Activated CD4-positive, CD25-positive, alpha-beta regulatory T cell (primary cell): ENCODE measurements around the gene OCLN.
"Not testable (repeated sequence)": the region's sequence is repeated elsewhere in the genome, so short reads cannot be mapped to it uniquely, and the experiment has no call there.

Experiments
- DNase-seq, 4 experiments: peaks; one replicate each; lab custom pipeline; 2025; lab: John Stamatoyannopoulos, UW

OCLN gene

DNA sequence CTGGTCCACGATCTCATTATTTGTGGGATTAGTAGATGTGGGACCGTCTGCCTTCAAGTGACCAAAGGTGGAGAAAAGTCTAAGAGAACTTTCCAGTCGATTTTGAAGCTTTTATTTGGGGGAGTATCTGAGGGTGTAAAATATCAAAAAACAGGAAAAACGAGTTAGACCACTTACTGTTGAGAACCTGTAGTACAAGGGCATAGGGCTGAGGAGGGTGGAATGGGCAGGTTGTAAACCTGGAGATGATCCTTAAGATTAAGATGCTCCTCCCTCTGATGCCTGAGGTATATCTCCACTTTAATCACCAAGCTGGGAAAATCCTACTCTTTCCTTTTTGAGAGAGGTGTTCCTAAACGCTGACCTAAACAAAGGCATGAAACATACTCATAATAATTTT, 35.4 kb downstream of the OCLN start:
- no peak for DNase-seq

DNA sequence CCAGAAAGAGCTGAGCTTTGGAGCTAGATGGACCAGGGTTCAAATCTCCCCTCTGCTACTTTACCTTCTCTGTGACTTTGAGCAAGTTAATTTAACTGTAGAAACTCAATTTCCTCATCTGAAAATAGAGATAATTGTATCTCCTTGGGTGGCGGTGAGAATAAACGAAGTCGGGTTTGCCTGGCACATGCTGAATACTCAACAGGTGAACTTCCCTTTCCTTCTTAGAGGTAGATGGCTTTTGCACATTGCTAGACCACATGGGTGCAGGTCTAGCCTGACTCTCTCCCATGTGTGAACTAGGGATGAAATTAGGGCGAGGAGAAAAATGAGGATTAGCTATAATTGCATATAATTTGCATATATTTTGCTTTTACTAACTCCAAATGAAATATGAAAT, 36.0 kb downstream of the OCLN start:
- no peak for DNase-seq

DNA sequence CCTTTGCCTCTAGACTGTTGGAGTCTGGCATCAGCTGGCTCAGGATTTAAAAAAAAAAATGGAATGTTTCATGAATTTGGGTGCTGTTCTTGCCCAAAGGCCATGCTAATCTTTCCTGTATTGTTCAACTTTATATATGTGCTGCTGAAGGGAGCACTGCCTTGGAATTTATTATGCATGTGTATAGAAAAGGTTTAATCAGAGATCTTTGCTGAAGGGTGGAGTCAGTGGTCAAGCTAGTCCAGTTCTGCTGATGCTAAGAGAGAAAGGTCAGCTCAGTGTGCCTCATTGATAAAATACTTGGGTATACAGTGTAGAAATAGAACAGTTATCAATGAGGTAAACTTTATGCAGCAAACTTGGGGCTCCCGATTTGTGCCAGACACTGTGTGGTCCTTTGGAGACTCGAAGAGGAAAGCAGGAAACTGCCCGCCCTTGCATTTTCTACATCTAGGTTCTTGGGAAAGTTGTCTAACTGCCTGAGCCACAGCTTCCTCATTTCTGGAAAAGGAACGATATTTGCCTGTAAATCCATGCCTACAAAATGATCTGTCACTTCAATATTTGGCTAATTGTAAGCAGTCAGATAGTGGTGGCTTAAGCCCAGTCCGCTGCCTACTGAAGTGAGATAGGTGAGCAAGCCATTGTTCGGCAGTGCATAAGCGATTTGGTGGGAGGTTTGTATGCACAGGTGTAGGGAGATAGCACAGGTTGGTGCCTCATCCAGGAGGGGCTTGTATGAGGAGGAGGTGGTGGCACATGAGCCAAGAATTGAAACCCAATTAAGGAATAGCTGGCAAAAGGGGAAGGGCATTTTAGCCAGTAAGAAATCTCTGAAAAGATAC, 38.2 kb downstream of the OCLN start:
- DNase-seq, result no peak

GRCh38 chr5:69531406-69531801, 38.8 kb downstream of the OCLN start:
- no peak for DNase-seq

GRCh38 chr5:69537911-69538310, 45.3 kb downstream of the OCLN start:
- not testable (repeated sequence) for DNase-seq

DNA sequence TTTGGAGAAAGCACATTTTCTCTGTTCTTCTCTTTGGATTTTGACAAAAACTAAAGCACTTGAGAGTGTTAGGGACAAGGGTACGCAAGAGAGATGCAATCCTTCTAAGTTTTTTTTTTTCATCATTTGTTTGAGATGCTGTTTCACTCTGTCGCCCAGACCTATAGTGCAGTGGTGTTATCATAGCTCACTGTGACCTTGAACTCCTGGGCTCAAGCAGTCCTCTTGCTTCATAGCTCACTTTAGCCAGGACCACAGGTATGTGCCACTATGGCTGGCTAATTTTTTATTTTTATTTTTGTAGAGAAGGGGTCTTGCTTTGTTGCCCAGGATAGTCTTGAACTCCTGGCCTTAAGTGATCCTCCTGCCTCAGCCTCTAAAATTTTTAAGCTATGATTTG, 46.1 kb downstream of the OCLN start:
- DNase-seq, result not testable (repeated sequence)

DNA sequence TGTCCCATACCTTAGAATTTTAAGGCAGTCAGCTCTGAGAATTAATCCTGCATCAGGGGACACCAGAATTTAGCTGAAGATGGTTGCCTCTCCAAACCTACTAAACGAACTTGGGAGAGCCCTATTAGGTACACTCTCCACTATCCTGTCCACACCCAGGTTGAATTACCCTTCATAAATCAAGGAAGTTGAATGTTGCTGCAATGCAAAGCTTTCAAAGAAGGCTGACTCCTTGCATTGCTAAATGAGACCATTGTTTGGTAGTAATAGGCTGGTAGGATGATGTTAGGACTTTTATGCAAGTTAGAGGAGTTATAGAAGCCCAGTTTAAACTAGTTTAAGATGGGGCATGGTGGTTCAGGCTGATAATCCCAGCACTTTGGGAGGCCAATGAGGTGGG, 48.8 kb downstream of the OCLN start:
- DNase-seq, result not testable (repeated sequence)

GRCh38 chr5:69542838-69543618, 50.4 kb downstream of the OCLN start:
- not testable (repeated sequence) for DNase-seq

DNA sequence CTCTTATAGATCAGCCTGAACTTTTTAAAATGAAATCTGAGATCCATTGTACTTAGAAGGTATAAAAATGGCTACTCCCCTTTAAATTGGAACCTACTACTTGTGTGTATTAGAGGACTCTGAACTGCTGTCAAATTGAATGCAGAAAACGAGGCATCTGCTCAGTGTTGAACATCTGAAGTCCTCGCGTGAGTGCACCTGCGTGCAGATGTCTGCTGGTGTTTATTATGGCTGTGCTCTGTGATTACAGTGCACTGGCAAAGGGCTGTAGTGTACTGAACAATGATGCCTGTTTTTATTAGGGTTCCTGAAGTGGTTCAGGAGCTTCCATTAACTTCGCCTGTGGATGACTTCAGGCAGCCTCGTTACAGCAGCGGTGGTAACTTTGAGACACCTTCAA, 52.0 kb downstream of the OCLN start:
- DNase-seq, result not testable (repeated sequence)

GRCh38 chr5:69559908-69560330, 67.3 kb downstream of the OCLN start, which contains the start of gene GTF2H2C:
Gene GTF2H2C, plus strand, starts transcription at chr5:69560191. Its CDS starts 4,942 bp downstream, at chr5:69565133.
- DNase-seq, result not testable (repeated sequence)

DNA sequence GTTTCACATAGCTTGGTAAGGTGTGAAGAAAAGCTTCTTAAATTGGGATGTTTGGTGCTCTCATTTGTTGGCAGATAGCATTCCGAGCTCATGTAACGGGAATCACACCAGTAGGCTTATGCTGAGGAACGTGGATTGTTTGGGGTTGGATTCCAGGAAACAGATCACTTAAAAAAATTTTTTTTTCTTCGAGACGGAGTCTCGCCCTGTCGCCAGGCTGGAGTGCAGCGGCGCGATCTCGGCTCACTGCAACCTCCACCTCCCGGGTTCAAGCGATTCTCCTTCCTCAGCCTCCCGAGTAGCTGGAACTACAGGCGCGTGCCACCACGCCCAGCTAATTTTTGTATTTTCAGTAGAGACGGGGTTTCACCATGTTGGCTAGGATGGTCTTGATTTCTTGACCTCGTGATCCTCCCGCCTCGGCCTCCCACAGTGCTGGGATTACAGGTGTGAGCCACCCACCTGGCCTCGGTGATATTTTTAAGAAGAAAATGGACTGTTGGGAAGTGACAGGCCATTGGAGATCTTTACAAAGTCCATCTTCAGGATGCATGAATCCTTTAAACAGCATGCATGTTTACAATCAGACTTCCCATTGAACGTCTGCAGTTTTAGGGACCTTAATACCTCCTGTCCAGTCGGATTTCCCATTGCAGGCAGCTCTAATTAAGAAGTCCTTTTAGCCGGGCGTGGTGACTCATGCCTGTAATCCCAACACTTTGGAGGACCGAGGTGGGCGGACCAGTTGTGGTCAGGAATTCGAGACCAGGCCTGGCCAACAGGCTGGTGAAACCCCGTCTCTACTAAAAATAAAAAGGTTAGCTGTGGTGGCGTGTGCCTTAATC, 68.2 kb downstream of the OCLN start:
- DNase-seq, result not testable (repeated sequence)

GRCh38 chr5:69566172-69566571, 73.6 kb downstream of the OCLN start:
- DNase-seq, result not testable (repeated sequence)

GRCh38 chr5:69568072-69568471, 75.5 kb downstream of the OCLN start:
- DNase-seq, result not testable (repeated sequence)

- DNase-seq, result not testable (repeated sequence)
Observed at GRCh38 chr5:69583356-69583755, 90.8 kb downstream of the OCLN start.

DNA sequence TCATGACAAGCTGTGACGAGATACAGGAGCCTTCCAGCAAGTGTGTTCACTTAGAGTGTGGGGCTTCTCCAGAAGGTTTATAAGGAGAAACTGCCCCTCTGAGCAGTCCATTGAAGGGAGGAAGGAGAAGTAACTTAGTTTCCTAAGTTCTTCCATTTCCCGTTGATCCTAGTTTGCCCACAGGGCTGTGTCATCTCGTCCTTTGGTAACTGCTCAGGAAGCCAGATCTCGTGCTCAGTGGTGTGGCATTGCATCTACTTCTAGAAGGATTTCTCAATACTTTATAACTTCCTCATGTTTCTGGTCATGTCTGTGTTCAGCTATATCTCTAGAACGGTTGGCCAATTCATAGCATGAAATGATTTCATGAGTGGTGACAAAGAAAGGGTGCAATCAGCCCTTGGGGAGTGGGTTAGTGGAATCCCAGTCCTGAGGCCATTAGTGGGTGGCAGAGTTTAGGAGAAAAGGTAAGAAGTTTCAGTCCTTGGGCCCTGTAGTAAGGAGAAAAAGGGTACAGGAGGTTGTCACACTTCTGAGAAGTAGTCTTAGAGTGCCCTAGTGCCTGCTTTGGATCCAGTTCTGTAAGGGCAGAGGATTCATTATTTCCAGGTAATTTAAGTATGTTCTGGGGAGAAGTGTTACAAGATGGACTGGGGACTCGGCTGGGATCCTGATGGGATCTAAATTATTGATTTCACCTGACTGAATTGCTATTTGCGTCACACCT, 103.7 kb downstream of the OCLN start:
- not testable (repeated sequence) for DNase-seq

DNA sequence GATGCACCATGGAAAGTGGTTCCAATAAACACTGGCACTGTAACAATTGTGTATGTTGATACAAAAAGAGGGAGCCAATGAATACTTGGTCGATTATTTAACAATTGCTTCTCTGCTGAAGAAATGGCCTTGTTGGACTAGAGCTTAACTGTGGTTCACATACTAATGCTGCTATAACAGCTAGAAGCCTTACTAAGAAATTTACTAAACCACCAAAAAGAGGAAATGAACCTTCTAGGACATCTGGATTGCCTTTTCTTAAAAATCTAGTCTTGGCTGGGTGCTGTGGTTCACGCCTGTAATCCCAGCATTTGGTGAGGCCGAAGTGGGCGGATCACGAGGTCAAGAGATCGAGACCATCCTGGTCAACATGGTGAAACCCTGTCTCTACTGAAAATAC, 109.4 kb downstream of the OCLN start:
- not testable (repeated sequence) for DNase-seq

DNA sequence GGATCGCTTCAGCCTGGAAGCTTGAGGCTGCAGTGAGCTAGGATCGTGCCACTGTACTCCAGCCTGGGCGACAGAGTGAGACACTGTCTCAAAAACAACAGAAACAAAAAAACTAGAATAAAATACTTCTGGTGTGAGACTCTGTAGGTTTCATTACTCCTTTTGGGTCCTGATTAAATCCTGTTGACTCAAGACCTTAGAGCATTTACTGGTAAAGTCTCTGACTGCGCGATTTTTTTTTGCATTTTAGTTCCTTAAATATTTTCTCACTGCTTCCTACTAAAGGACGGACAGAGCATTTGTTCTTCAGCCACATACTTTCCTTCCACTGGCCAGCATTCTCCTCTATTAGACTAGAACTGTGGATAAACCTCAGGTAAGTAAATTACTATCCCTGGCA, 114.2 kb downstream of the OCLN start:
- DNase-seq, result not testable (repeated sequence)
